Renal cortical epithelial cell (primary cell): Measurements from ENCODE around the gene TOP1. TPM values are rescaled to one million over a fixed set of nuclear protein-coding genes. Genes with fewer than 3 reads are reported as not detected.
A peak's percentile ranks its signal among the peaks of the same experiment; 100 is the strongest.

Source experiments
- DNase-seq: peaks from one replicate; pipeline ENCODE4 v3.0.0-alpha.2; 2011; ENCODE audit warnings: low read depth
- total RNA-seq: library from RNA; depleted of rRNA; stranded (reverse); fragments of >200 nt; gene quantifications from 2 replicates; pipeline ENCODE4 v1.2.3, GENCODE V29; 2014

Gene TOP1
- total RNA-seq, 1 donor from 2014 or later: 66.3 TPM

DNA sequence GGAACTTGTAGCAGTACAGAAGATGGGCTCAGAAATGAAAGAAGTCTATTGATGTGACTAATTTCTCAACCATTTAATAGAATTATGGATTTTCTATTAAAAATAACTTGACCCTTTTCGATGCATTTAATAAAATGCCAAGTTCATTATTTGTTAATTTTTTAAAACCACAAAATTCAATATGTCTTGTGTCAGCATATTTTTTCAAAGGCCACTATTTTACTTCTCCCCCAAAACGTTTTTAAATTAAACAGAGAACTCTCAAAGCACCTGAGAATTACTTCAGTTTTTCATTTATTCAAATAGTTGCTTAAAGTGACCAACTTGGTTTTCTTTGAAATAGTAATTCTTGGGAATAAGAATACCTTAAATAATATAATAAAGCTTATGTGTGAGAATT is 8.6 kb downstream of the TOP1 start:
- no peak for DNase-seq

DNA sequence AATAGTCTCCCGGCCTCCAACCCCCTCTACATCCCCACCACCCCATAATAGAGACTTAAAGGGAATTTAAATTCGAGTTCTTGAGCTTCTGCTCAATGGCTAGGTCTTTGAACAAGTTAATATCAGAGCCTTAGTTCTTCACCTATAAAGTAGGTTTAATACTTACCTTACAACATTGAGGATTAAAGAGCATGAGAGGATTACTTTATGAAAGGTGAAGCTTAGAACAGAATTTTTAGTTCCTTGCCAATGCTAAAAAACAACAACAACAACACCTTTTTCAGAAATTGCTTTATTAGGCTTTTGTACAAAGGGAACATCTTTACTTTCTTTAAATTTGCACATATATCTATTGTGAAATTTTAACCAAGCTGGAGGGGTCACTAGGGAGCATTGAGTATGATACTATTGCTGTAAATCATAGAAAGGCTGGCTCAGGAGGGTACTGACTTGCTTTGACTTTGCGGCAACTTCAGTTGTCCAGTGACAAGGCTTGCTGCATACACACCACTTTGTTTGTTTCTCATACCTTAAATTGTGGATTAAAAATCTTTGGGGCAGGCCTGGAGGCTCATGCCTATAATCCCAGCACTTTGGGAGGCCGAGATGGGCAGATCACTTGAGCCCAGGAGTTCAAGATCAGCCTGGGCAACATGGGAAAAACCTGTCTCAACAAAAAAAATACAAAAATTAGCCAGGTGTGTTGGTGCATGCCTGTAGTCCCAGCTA is 9.7 kb downstream of the TOP1 start:
- no peak for DNase-seq

DNA sequence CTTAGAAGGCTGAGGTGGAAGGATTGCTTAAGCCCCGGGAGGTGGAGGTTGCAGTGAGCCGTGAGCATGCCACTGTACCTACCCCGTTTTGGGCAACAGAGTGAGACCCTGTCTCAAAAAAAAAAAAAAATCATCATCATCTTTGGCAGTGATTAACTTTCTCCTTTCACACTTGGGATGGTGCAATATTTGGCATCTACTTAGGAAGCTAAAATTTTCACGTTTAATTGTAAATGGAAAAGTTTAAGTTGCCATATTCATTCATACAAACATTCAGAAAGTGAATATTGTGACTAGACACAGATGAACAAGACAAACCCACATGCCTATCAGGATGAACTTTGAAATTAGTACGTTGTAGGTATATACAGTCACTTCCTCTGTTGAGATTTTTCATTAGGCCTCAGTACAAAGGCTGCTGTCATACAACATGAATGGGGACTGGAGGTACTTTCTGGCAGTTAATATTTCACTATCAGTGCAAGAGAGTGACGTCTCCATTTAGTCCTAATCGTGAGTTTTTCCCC is 10.3 kb downstream of the TOP1 start:
- DNase-seq: no peak

DNA sequence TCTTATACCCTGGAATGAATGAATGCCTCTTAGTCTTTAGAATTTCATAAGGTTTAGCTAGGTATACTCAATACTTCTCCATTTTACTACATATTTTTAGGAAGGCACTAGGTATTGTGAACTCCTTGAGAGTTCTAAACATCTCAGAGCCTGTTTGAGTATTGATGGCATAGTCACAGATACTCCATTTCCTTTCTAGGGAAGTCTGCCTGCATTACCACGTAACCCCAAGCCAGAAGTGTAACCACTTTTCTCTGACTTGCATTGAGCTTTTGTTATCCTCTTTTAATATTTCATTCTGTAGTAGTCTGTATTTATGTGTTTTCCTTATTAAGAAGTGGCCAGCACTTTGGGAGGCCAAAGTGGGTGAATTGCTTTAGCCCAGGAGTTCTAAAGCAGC is 12.2 kb downstream of the TOP1 start:
- DNase-seq: no peak

DNA sequence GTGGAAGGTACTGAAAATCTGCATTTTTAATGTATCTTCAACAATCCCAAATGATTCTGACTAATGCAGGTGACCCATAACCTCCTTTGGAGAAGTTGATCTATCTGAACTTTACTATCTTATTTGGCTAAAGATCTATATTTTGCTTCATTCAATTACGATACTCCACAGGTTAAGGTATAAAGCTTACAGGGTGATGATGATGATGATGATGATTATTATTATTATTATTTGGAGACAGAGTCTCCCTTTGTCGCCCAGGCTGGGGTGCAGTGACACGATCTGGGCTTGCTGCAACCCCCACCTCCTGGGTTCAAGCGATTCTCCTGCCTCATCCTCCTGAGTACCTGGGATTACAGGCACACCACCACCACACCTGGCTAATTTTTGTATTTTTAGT is 13.1 kb downstream of the TOP1 start:
- no peak for DNase-seq

DNA sequence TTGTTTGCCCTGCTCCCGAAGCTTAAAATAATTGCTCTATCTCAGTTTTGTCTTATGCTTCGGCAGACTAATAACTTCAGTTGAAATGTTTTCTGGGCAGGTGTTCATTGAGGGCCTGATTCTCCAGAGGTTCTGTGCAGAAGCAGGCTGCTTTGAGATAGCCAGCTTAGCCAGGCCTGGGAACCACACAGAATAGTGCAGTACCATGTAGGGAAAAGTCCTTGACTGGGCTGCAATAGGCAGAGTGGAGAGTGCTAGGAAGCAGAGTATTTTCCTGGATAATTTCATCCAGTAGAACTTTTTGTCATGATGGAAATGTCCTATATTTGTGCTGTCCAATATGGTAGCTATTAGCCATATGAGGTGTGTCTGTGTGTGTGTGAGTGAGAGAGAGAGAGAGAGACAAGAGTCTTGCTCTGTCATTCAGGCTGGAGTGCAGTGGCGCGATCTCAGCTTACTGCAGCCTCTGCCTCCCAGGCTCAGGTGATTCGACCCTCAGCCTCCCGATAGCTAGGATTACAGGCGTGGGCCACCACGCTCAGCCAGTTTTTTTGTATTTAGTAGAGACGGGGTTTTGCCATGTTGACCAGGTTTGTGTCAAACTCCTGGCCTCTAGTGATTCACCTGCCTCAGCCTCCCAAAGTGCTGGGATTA is 15.9 kb downstream of the TOP1 start:
- DNase-seq: no peak

DNA sequence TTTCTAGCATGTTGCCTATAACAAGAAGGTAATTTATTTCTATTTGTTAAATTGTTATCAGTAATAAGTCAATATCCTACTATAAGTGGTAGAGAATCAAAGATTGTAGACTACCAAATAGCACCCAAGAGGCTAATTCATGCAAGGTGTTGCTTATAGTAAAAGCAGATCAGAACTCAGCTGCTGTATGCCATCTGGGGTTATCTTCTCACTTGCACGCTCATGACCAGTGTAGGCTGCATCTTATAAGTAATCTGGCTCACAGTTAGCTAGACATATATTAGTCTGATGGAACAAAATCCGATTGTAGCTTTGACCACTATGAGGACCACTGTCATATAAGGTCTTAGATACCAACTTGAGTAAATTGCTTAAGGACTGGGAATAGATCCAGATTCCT is 17.0 kb downstream of the TOP1 start:
- no peak for DNase-seq

DNA sequence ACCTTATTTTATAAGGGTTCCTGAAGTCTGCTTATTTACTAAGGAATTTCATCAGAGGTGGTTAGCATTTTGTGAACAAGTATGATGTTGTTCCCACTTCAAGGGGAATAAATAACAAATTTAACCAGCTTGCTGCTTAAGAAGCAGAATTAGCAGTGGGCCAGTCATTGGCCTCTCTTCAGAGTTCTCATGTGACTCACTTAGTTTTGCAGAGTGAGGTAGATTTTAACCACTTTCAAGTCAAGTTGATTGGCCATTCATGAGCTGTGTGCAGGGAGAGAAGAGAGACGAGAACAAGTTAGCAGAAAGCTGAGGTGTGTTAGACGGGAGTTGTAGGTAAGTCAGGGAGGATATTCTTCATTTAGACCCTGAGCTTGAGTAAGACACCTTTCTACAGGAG is 18.1 kb downstream of the TOP1 start:
- peak; percentile 83 for DNase-seq

DNA sequence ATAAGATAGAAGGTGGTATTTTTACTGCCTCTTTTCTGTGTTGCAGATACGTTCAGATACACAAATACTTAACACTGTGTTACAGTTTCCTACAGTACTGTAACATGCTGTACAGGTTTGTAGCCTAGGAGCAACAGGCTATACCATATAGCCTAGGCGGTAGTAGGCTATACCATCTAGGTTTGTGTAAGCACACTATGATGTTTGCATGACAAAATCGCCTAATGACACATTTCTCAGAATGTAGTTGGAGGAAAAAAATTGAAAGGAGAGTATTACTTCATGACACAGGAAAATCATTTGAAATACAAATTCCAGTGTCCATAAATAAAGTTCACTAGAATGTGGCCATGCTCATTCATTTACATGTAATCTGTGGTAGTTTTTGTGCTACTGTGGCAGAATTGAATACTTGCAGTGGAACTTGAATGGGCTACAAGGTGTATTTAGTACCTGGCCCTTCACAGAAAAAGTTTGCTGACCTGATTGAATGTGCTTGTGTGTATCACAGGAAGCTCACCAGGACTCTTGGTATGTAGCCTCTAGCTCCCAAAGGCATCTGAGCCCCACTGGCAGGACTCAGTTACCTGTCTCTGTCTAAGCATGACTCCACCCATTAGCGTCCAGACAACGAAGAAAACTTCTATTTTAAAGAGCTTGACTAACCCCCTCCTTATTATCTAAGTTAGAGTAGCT is 18.8 kb downstream of the TOP1 start:
- DNase-seq: no peak

DNA sequence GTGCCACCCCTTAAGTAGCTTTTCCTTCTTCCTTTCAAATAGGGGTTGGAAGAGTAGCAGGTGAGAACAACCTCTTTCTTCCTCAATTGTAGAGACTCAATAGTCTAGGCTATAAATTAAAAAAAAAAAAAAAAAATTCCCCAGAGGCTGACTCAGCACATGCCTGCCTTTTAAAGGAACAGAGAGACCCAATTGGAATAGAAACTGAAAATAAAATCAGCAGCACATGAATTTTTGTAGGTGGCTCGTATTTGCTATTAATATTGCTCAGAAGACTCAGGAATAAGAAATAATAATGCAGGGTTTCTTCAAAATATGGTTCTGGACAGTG is 19.3 kb downstream of the TOP1 start:
- DNase-seq: peak; percentile 61

DNA sequence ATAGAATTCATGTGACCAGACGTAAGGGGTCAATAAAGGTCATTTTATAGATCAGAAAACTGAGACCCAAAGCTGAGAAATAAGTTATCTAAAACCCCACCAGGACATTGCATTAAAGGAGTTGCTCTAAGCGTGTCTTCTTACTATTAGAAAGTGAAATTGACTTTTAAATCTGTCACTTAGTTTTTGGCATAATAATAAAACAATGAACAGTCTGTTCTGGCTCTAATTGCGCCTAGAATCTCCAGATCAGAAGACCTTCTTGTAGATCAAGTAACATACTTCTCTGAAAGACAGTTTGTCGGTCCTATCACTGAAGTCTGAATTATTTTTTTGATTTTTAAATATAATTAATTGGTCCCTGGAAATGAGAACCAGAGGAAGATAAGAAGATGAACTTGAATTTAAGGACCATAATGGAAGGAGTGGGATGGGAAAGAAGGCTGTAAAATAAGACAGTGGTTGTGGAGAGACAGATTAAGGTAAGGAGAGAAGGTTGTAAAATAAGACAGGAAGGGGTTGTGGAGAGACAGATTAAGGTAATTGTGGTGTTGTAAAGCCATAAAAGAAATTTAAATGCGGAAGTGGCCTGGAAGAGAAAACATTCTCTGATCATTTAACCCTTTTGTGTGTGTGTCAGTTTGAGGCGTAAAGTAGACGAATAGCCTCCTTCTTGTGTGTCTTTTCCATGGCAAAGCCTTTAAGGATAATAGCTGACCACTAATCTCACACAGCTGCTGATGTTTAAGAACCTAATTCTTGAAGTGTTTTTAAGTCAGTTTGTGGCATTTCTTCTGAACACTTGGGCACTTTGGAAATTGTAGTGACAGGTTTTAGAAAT is 20.1 kb downstream of the TOP1 start:
- no peak for DNase-seq

DNA sequence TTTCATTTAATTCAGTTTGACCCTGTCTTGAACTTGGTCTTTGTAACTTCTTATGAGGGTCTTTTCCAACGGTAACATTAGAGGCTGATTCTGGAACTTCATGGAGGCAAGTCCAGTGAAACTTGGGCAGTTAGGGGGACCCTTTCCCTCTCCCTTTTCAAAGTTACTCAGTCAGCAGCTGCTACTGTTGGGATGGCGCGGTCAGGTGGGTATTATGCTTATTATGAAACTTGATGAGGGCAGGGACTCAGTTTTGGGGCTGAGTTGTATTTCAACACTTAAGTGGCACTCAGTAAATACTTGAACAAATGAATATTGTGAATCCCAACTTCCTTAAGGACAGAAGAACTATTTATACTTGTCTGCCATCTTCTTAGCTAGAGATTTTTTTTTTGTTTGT is 20.8 kb downstream of the TOP1 start:
- DNase-seq: no peak

DNA sequence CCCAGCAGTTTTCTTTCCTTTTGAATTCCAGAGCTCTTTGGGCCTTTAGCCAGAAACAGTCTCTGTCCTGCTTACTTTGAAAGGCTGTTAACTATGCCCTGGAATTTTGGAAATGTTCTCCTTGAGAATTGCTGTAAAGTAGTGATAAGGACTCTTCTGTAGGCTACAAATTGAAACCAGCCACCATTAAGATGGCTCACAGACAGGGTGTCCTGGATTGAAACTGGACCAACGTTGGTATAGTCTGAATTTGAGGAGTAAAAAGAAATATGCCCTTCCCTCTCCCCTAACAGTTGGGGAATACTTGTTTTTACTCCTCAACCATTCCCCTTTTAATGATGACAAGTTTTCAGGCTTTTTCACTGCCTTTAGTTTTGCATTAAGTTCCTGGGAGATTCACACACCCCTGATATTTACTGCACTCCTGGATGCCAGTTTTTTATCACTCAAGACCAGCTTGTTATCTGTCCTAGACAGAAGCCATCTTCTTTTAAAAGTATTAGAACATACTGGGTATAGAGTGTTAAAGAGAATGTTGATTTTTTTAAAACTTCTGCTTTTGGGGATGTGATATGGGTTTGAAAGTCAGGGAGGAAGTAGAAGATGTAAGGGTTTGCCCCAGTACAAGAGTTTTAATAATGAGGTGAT is 21.9 kb downstream of the TOP1 start:
- DNase-seq: no peak

DNA sequence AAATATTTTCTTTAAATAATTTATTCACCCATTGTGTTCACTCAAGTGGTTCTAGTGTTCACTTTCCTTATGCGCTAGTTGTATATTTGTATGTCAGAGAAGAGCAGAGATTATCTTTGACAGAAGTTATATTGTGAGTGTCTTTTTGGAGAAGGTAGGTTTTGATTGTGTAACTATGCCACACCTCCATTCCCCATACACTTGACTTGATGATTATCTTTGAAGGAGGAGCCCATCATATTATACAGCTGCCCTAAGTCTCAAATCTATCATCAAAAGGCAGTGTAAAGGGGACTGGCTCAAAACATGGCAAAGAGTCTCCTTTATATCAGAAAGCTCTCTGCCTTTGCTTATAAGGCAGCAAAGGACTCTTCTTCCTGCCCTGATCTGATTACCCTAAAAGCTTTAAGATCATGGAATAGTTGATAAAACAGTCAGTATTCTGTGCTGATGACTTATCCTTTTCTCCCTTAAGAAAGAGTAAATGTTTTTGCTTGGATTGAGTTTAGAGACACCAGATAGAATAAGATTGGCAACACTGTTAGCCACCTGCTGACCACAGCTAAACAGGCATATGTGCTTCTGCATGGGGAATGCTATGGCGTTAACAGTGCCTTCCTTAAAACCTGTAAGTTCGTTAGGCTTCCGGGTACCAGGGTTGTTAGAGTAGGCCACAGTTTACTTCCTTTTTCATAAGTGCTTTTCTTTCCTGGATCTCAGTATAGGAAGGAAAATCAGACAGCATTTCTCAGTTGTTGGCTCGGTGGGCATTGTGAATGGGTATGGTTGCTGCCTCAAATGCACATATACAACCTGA is 22.6 kb downstream of the TOP1 start:
- no peak for DNase-seq

DNA sequence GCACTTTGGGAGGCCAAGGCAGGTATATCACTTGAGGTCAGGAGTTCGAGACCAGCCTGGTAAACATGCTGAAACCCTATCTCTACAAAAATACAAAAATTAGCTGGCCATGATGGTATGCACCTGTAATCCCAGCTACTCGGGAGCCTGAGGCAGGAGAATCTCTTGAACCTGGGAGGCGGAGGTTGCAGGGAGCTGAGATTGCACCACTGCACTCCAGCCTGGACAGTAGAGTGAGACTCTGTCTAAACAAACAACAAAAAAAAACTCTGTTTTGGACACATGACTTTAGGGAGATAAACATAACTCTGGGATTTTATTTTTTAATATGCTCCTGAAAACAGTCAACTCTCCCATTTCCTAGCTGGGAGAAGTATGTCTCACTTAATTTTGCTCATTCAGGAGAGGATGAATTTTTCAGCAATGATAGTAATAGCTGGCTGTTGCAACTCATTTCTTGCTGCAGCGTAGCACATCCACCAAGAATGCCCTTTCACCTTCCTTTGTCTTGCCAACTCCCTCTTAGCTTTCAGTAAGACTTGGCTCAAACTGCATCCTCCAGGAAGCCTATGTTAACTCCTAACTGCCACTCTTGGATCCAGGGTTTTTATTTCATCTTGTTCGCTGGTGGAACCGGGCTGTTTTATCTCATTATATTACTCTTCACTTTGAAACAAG is 24.3 kb downstream of the TOP1 start:
- DNase-seq: peak; percentile 64

DNA sequence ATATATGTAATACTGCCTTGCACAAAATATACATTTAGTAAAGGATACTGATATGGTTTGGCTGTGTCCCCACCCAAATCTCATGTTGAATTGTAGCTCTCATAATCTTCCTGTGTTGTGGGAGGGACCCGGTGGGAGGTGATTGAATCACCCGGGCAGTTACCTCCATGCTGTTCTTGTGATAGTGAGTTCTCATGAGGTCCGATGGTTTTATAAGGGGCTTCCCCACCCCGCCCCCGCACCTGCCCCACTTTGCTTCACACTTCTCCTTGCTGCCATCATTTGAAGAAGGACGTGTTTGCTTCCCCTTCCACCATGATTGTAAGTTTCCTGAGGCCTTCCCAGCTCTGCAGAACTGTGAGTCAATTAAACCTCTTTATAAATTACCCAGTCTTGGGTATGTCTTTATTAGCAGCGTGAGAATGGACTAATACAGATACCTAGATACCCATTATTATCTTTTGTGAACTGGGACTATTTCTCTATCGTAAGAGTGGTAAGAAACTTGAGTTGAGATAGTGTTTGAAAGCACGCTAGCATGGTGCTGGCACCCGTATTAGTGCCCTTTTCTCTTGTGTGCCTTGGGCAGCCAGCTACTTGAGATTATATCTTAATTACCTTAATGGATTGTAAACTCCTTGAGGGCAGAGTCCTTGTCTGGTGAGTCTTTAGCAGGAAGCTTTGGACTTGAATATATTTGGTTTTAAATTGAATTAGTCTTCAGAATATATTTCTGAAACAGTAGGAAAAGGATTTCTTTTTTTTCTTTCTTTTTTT is 25.6 kb downstream of the TOP1 start:
- no peak for DNase-seq

DNA sequence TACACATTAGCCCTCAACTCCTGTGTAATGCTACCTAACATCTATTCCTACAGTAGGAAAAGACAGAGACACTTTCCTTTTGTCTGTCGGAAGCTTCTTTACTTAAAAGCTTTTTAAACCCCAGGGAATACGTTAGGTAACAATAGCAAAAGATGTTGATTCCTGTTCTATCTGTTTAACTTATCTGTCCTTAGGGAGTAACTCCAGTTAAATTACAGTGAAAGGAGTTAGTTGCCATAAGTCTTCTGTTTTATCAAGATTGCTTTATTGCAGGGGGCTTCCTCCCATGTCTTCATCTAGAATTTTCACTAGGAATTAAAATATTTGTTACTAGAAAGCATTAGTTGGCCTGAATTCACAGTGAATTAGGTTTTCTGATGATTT is 26.2 kb downstream of the TOP1 start:
- no peak for DNase-seq

DNA sequence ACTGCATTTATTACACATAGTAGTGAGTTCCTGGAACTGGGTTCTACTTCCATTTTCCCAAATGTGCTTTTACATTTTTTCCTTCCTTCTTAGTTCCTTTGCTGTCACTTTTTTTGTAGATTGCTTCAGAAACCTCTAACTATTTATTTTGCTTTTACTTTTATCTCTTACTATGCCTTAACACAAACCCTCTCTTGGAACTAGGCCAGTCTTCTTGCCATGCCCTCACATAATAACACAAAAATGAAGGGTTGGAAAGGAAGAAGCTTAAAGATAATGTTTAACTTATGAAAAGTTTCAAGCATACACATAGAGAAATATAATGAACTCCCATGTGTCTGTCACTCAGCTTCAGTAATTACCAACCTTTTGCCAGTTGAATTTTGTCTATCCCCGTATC is 27.1 kb downstream of the TOP1 start:
- DNase-seq: no peak

DNA sequence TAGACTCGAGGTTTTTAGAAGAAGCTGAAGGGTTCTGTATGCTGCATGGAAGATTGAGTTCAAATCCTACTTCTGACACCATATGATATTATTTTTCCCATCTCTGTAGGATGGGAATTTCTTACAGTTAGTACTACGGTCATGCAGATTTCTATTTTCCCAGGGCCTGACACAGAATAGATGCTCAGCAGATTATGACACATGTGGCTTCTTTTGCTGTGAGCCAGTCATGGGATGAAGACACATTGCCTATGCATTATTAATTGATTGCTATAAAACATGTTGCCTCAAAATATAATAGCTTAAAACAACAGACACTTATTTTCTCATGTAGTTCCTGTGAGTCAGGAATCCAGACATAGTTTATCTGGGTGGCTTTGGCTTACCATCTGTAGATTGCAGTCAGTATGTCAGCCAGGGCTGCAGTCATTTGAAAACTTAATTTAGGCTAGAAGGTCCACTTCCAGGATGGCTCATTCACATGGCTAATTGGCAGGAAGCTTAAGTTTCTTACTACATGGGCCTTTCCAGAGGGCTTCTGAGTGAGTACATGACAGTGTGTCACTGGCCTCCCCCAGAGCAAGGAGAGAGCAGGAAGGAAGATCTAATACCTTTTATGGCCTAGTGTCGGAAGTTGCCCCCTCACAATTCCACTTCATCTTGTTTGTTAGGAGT is 29.5 kb downstream of the TOP1 start:
- DNase-seq: peak; percentile 79
